ENCODE measurements around the gene SORCS3.

DNA sequence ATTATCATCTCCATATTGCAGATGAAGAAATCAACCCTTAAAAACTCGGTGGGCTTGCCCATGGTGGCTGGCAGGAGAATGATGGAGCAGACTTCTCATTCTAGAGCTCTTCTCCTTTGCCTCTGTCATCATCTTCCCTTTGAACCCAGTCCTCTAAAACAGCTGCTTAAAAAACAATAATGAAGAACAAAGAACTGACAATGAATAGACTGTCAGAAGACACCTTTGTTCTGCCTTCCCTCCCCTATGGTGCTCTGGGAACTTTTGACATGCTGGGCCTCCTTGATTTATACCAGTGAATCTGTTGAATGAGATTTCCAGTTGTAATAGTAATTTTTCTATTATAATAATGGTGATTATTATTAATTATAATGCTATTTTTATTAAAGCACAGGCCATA, 103.0 kb downstream of the SORCS3 start:
- TF ChIP-seq HCFC1 (IDR thresholded peaks at IDR 0.05; ENCODE audit: low read length) (no peak), ATF7 (IDR thresholded peaks at IDR 0.05; ENCODE audit: low read depth) (no peak), SIX5 (IDR thresholded peaks at IDR 0.05; ENCODE audit: low read depth, low read length, severe bottlenecking) (no peak), NR2C2 (IDR thresholded peaks at IDR 0.05; ENCODE audit: borderline replicate concordance, control insufficient read depth, insufficient read length, low read depth) (no peak), CBX3 (IDR thresholded peaks at IDR 0.05; ENCODE audit: borderline replicate concordance, low read depth) (no peak), TARDBP (IDR thresholded peaks at IDR 0.05; ENCODE audit: borderline replicate concordance) (no peak), CHD4 (IDR thresholded peaks at IDR 0.05) (no peak), ZNF384 (IDR thresholded peaks at IDR 0.05; ENCODE audit: borderline replicate concordance, low read depth, low read length) (no peak), POLR2A (IDR thresholded peaks at IDR 0.05; ENCODE audit: low read depth, low read length) (no peak), RELA (IDR thresholded peaks at IDR 0.05; ENCODE audit: borderline replicate concordance, partially characterized antibody) (no peak), SREBF1 (IDR thresholded peaks at IDR 0.05; ENCODE audit: low read length) (no peak)
- TF ChIP-seq, protein P1, sequence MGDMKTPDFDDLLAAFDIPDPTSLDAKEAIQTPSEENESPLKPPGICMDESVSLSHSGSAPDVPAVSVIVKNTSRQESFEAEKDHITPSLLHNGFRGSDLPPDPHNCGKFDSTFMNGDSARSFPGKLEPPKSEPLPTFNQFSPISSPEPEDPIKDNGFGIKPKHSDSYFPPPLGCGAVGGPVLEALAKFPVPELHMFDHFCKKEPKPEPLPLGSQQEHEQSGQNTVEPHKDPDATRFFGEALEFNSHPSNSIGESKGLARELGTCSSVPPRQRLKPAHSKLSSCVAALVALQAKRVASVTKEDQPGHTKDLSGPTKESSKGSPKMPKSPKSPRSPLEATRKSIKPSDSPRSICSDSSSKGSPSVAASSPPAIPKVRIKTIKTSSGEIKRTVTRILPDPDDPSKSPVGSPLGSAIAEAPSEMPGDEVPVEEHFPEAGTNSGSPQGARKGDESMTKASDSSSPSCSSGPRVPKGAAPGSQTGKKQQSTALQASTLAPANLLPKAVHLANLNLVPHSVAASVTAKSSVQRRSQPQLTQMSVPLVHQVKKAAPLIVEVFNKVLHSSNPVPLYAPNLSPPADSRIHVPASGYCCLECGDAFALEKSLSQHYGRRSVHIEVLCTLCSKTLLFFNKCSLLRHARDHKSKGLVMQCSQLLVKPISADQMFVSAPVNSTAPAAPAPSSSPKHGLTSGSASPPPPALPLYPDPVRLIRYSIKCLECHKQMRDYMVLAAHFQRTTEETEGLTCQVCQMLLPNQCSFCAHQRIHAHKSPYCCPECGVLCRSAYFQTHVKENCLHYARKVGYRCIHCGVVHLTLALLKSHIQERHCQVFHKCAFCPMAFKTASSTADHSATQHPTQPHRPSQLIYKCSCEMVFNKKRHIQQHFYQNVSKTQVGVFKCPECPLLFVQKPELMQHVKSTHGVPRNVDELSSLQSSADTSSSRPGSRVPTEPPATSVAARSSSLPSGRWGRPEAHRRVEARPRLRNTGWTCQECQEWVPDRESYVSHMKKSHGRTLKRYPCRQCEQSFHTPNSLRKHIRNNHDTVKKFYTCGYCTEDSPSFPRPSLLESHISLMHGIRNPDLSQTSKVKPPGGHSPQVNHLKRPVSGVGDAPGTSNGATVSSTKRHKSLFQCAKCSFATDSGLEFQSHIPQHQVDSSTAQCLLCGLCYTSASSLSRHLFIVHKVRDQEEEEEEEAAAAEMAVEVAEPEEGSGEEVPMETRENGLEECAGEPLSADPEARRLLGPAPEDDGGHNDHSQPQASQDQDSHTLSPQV (IDR thresholded peaks at IDR 0.05): no peak
- TF ChIP-seq, protein P2, sequence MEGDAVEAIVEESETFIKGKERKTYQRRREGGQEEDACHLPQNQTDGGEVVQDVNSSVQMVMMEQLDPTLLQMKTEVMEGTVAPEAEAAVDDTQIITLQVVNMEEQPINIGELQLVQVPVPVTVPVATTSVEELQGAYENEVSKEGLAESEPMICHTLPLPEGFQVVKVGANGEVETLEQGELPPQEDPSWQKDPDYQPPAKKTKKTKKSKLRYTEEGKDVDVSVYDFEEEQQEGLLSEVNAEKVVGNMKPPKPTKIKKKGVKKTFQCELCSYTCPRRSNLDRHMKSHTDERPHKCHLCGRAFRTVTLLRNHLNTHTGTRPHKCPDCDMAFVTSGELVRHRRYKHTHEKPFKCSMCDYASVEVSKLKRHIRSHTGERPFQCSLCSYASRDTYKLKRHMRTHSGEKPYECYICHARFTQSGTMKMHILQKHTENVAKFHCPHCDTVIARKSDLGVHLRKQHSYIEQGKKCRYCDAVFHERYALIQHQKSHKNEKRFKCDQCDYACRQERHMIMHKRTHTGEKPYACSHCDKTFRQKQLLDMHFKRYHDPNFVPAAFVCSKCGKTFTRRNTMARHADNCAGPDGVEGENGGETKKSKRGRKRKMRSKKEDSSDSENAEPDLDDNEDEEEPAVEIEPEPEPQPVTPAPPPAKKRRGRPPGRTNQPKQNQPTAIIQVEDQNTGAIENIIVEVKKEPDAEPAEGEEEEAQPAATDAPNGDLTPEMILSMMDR (IDR thresholded peaks at IDR 0.05 in 2 of 3, conservative IDR thresholded peaks at IDR 0.05 in 1 of 3; ENCODE audit: control insufficient read depth in 2 of 3, extremely low read depth in 1 of 3, insufficient read depth in 1 of 3, low read depth in 3 of 3, low read length in 3 of 3): no peak
- TF ChIP-seq, protein P3, sequence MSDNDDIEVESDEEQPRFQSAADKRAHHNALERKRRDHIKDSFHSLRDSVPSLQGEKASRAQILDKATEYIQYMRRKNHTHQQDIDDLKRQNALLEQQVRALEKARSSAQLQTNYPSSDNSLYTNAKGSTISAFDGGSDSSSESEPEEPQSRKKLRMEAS (IDR thresholded peaks at IDR 0.05; ENCODE audit: low read depth, low read length): no peak

Data from GM12878 (cell line).